ENCODE measurements around the gene TNPO3. TPM values are rescaled to one million over a fixed set of nuclear protein-coding genes. Genes with fewer than 3 reads are reported as not detected.
"Not testable (repeated sequence)": the region's sequence is repeated elsewhere in the genome, so short reads cannot be mapped to it uniquely, and the experiment has no call there.

TNPO3 gene
- total and polyA plus RNA-seq, 4 donors, result 12.3 to 45.9 (median 25.9) TPM

GRCh38 chr7:129052441-129052840 is 2.5 kb downstream of the TNPO3 start:
- H3K27me3 ChIP-seq (ENCODE audit: control insufficient read depth in 3 of 3, insufficient read depth in 3 of 3, low read length in 2 of 3), result no peaks in the 10 kb centered on the region
- H3K36me3 ChIP-seq (ENCODE audit: control insufficient read depth in 4 of 4, insufficient read depth in 4 of 4, low read length in 4 of 4), result no peaks in the 10 kb centered on the region
- H3K4me3 ChIP-seq, result no peak overlapping the region
- TF ChIP-seq, protein P1, sequence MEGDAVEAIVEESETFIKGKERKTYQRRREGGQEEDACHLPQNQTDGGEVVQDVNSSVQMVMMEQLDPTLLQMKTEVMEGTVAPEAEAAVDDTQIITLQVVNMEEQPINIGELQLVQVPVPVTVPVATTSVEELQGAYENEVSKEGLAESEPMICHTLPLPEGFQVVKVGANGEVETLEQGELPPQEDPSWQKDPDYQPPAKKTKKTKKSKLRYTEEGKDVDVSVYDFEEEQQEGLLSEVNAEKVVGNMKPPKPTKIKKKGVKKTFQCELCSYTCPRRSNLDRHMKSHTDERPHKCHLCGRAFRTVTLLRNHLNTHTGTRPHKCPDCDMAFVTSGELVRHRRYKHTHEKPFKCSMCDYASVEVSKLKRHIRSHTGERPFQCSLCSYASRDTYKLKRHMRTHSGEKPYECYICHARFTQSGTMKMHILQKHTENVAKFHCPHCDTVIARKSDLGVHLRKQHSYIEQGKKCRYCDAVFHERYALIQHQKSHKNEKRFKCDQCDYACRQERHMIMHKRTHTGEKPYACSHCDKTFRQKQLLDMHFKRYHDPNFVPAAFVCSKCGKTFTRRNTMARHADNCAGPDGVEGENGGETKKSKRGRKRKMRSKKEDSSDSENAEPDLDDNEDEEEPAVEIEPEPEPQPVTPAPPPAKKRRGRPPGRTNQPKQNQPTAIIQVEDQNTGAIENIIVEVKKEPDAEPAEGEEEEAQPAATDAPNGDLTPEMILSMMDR (IDR thresholded peaks at IDR 0.05; ENCODE audit: control extremely low read depth, extremely low read depth), result no peak
- ATAC-seq (ENCODE audit: insufficient read depth, low FRiP score) (no peak), DNase-seq (no peak)
- H3K9ac ChIP-seq (ENCODE audit: insufficient read depth in 1 of 2, low read length in 2 of 2), result no peak overlapping the region
- H3K27ac ChIP-seq (ENCODE audit: low read depth in 1 of 2, low read length in 1 of 2), result no peak overlapping the region
- no peaks in the 10 kb centered on the region for H3K9me3 ChIP-seq (ENCODE audit: control insufficient read depth in 4 of 4, insufficient read depth in 3 of 4, low read length in 3 of 4)
- WGBS, 2 donors, result 81 to 89% methylated on average over 1 of the region's 1 CpG
- H3K4me1 ChIP-seq (ENCODE audit: control insufficient read depth in 5 of 5, insufficient read depth in 5 of 5, low read length in 5 of 5), result peaks cover 3 to 14% (median 6%) of the 10 kb centered on the region in 5 donors

GRCh38 chr7:129051459-129051858 is 3.5 kb downstream of the TNPO3 start:
- not testable (repeated sequence) for H3K9ac ChIP-seq (ENCODE audit: insufficient read depth in 1 of 2, low read length in 2 of 2); H3K27me3 ChIP-seq (ENCODE audit: control insufficient read depth in 3 of 3, insufficient read depth in 3 of 3, low read length in 2 of 3); H3K9me3 ChIP-seq (ENCODE audit: control insufficient read depth in 4 of 4, insufficient read depth in 3 of 4, low read length in 3 of 4); ATAC-seq (ENCODE audit: insufficient read depth, low FRiP score); H3K4me3 ChIP-seq; H3K36me3 ChIP-seq (ENCODE audit: control insufficient read depth in 4 of 4, insufficient read depth in 4 of 4, low read length in 4 of 4); H3K27ac ChIP-seq (ENCODE audit: low read depth in 1 of 2, low read length in 1 of 2); DNase-seq
- peaks cover 4 to 14% (median 7%) of the 10 kb centered on the region in 5 donors for H3K4me1 ChIP-seq (ENCODE audit: control insufficient read depth in 5 of 5, insufficient read depth in 5 of 5, low read length in 5 of 5)
- WGBS, 2 donors, result 97 to 98% methylated on average over 7 of the region's 7 CpGs

GRCh38 chr7:129047761-129048160 is 7.2 kb downstream of the TNPO3 start:
- DNase-seq, result no peak
- no peak overlapping the region for H3K9ac ChIP-seq (ENCODE audit: insufficient read depth in 1 of 2, low read length in 2 of 2)
- 84 to 97% methylated on average over 2 of the region's 2 CpGs for whole genome bisulfite sequencing, 2 donors
- H3K27me3 ChIP-seq (ENCODE audit: control insufficient read depth in 3 of 3, insufficient read depth in 3 of 3, low read length in 2 of 3), result no peaks in the 10 kb centered on the region
- no peak overlapping the region for H3K27ac ChIP-seq (ENCODE audit: low read depth in 1 of 2, low read length in 1 of 2)
- no peaks in the 10 kb centered on the region for H3K9me3 ChIP-seq (ENCODE audit: control insufficient read depth in 4 of 4, insufficient read depth in 3 of 4, low read length in 3 of 4)
- no peak for ATAC-seq (ENCODE audit: insufficient read depth, low FRiP score)
- peaks cover 0 to 22% (median 3%) of the 10 kb centered on the region in 5 donors for H3K4me1 ChIP-seq (ENCODE audit: control insufficient read depth in 5 of 5, insufficient read depth in 5 of 5, low read length in 5 of 5)
- H3K36me3 ChIP-seq (ENCODE audit: control insufficient read depth in 4 of 4, insufficient read depth in 4 of 4, low read length in 4 of 4), result no peaks in the 10 kb centered on the region
- no peak overlapping the region for H3K4me3 ChIP-seq
- TF ChIP-seq, protein P1 (IDR thresholded peaks at IDR 0.05; ENCODE audit: control extremely low read depth, extremely low read depth), result no peak

DNA sequence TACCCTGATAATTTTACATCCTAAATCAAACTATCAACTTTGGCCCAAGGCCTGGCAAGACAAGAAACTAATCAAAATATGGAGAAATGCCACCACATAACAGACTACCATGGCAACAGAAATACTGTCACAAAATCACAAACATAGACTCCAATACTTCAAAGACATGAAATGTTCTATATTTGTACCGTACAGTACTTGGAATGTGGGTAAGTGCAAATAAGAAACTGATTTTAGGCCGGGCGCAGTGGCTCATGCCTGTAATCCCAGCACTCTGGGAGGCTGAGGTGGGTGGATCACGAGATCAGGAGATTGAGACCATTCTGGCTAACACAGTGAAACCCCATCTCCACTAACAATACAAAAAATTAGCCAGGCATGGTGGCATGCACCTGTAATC is 9.2 kb downstream of the TNPO3 start:
- ATAC-seq (ENCODE audit: insufficient read depth, low FRiP score), result no peak

More for the DNA sequence above, 9.2 kb downstream of the TNPO3 start:
- no peak overlapping the region for H3K27ac ChIP-seq (ENCODE audit: low read depth in 1 of 2, low read length in 1 of 2)
- H3K27me3 ChIP-seq (ENCODE audit: control insufficient read depth in 3 of 3, insufficient read depth in 3 of 3, low read length in 2 of 3), result no peaks in the 10 kb centered on the region
- H3K9ac ChIP-seq (ENCODE audit: insufficient read depth in 1 of 2, low read length in 2 of 2), result no peak overlapping the region
- H3K9me3 ChIP-seq (ENCODE audit: control insufficient read depth in 4 of 4, insufficient read depth in 3 of 4, low read length in 3 of 4), result no peaks in the 10 kb centered on the region
- no peaks in the 10 kb centered on the region for H3K36me3 ChIP-seq (ENCODE audit: control insufficient read depth in 4 of 4, insufficient read depth in 4 of 4, low read length in 4 of 4)
- peaks cover 0 to 22% (median 3%) of the 10 kb centered on the region in 5 donors for H3K4me1 ChIP-seq (ENCODE audit: control insufficient read depth in 5 of 5, insufficient read depth in 5 of 5, low read length in 5 of 5)
- no peak overlapping the region for H3K4me3 ChIP-seq
- no peak for DNase-seq
- WGBS, 2 donors, result 59 to 83% methylated on average over 4 of the region's 4 CpGs
- TF ChIP-seq, protein P1 (IDR thresholded peaks at IDR 0.05; ENCODE audit: control extremely low read depth, extremely low read depth), result no peak
